Measurements from ENCODE around the gene SLU7.

The SLU7 gene

GRCh38 chr5:160398806-160399205 lies 20.1 kb downstream of the SLU7 start:
- H3K27ac Mint-ChIP-seq, result no peak overlapping the region
- ATAC-seq (no peak), DNase-seq (no peak)
- peaks cover 26% of the 10 kb centered on the region for H3K4me1 Mint-ChIP-seq
- peak overlapping the region; percentile 90 to 93 for H3K4me3 Mint-ChIP-seq
- H3K9me3 Mint-ChIP-seq, result no peaks in the 10 kb centered on the region
- H3K27me3 Mint-ChIP-seq, result no peaks in the 10 kb centered on the region

GRCh38 chr5:160397492-160397891 lies 21.4 kb downstream of the SLU7 start:
- Mint-ChIP-seq H3K4me1 (peaks cover 26% of the 10 kb centered on the region), H3K27me3 (no peaks in the 10 kb centered on the region), H3K27ac (no peak overlapping the region), H3K9me3 (no peaks in the 10 kb centered on the region), H3K4me3 (no peak overlapping the region)
- ATAC-seq (no peak), DNase-seq (no peak)

GRCh38 chr5:160395111-160395510 lies 23.8 kb downstream of the SLU7 start:
- no peaks in the 10 kb centered on the region for H3K27me3 Mint-ChIP-seq
- H3K4me3 Mint-ChIP-seq, result no peak overlapping the region
- no peak overlapping the region for H3K27ac Mint-ChIP-seq
- DNase-seq (no peak), ATAC-seq (no peak)
- H3K9me3 Mint-ChIP-seq, result no peaks in the 10 kb centered on the region
- H3K4me1 Mint-ChIP-seq, result peaks cover 21% of the 10 kb centered on the region

- no peaks in the 10 kb centered on the region for H3K27me3 Mint-ChIP-seq
- H3K27ac Mint-ChIP-seq, result no peak overlapping the region
- no peaks in the 10 kb centered on the region for H3K4me1 Mint-ChIP-seq
- ATAC-seq (no peak), DNase-seq (no peak)
- H3K4me3 Mint-ChIP-seq, result no peak overlapping the region
- peaks cover 15 to 19% of the 10 kb centered on the region in 2 donors for H3K9me3 Mint-ChIP-seq
Measured at GRCh38 chr5:160390787-160391696, 27.8 kb downstream of the SLU7 start.

GRCh38 chr5:160387445-160387844 lies 31.4 kb downstream of the SLU7 start:
- no peak for DNase-seq
- ATAC-seq, result no peak
- Mint-ChIP-seq H3K27me3 (no peaks in the 10 kb centered on the region), H3K4me3 (no peak overlapping the region), H3K9me3 (peaks cover 15 to 19% of the 10 kb centered on the region in 2 donors), H3K4me1 (no peaks in the 10 kb centered on the region), H3K27ac (no peak overlapping the region)

GRCh38 chr5:160385496-160385895 lies 33.4 kb downstream of the SLU7 start:
- ATAC-seq (no peak), DNase-seq (no peak)
- Mint-ChIP-seq H3K27me3 (peaks cover 11% of the 10 kb centered on the region), H3K4me1 (no peaks in the 10 kb centered on the region), H3K9me3 (peaks cover 15 to 19% of the 10 kb centered on the region in 2 donors), H3K27ac (no peak overlapping the region), H3K4me3 (no peak overlapping the region)

- DNase-seq (no peak), ATAC-seq (no peak)
- H3K27me3 Mint-ChIP-seq, result peaks cover 15% of the 10 kb centered on the region
- no peaks in the 10 kb centered on the region for H3K4me1 Mint-ChIP-seq
- H3K27ac Mint-ChIP-seq, result no peak overlapping the region
- H3K9me3 Mint-ChIP-seq, result peaks cover 15 to 19% of the 10 kb centered on the region in 2 donors
- no peak overlapping the region for H3K4me3 Mint-ChIP-seq
Measured at GRCh38 chr5:160384681-160385080, 34.2 kb downstream of the SLU7 start.

- peaks cover 3 to 4% of the 10 kb centered on the region in 2 donors for H3K9me3 Mint-ChIP-seq
- no peak overlapping the region for H3K27ac Mint-ChIP-seq
- DNase-seq, result no peak
- peaks cover 22% of the 10 kb centered on the region for H3K27me3 Mint-ChIP-seq
- H3K4me1 Mint-ChIP-seq, result no peaks in the 10 kb centered on the region
- ATAC-seq, result no peak
- H3K4me3 Mint-ChIP-seq, result no peak overlapping the region
Measured at GRCh38 chr5:160382346-160382745, 36.5 kb downstream of the SLU7 start.

GRCh38 chr5:160380041-160380440 lies 38.8 kb downstream of the SLU7 start:
- H3K27me3 Mint-ChIP-seq, result peaks cover 38% of the 10 kb centered on the region
- no peaks in the 10 kb centered on the region for H3K9me3 Mint-ChIP-seq
- no peak overlapping the region for H3K4me3 Mint-ChIP-seq
- H3K27ac Mint-ChIP-seq, result no peak overlapping the region
- no peaks in the 10 kb centered on the region for H3K4me1 Mint-ChIP-seq
- DNase-seq (no peak), ATAC-seq (no peak)

GRCh38 chr5:160379511-160379910 lies 39.4 kb downstream of the SLU7 start:
- no peak for ATAC-seq
- no peaks in the 10 kb centered on the region for H3K9me3 Mint-ChIP-seq
- no peak for DNase-seq
- no peak overlapping the region for H3K27ac Mint-ChIP-seq
- no peaks in the 10 kb centered on the region for H3K4me1 Mint-ChIP-seq
- peaks cover 43% of the 10 kb centered on the region for H3K27me3 Mint-ChIP-seq
- no peak overlapping the region for H3K4me3 Mint-ChIP-seq

- peaks cover 55% of the 10 kb centered on the region for H3K27me3 Mint-ChIP-seq
- H3K4me3 Mint-ChIP-seq, result no peak overlapping the region
Measured at GRCh38 chr5:160378330-160378729, 40.6 kb downstream of the SLU7 start.

GRCh38 chr5:160377651-160378050 lies 41.2 kb downstream of the SLU7 start:
- H3K4me3 Mint-ChIP-seq, result no peak overlapping the region
- DNase-seq (no peak), ATAC-seq (no peak)
- no peak overlapping the region for H3K27ac Mint-ChIP-seq
- H3K27me3 Mint-ChIP-seq, result peaks cover 61% of the 10 kb centered on the region
- no peaks in the 10 kb centered on the region for H3K9me3 Mint-ChIP-seq
- H3K4me1 Mint-ChIP-seq, result no peaks in the 10 kb centered on the region

More at GRCh38 chr5:160378330-160378729, 40.6 kb downstream of the SLU7 start:
- no peaks in the 10 kb centered on the region for H3K9me3 Mint-ChIP-seq
- DNase-seq, result no peak
- ATAC-seq, result no peak
- H3K4me1 Mint-ChIP-seq, result no peaks in the 10 kb centered on the region
- no peak overlapping the region for H3K27ac Mint-ChIP-seq

GRCh38 chr5:160376416-160376815 lies 42.5 kb downstream of the SLU7 start:
- no peak for DNase-seq
- no peak overlapping the region for H3K4me3 Mint-ChIP-seq
- no peak overlapping the region for H3K27ac Mint-ChIP-seq
- H3K4me1 Mint-ChIP-seq, result no peaks in the 10 kb centered on the region
- no peaks in the 10 kb centered on the region for H3K9me3 Mint-ChIP-seq
- peaks cover 65% of the 10 kb centered on the region for H3K27me3 Mint-ChIP-seq
- ATAC-seq, result no peak

GRCh38 chr5:160375701-160376100 lies 43.2 kb downstream of the SLU7 start:
- DNase-seq, result no peak
- Mint-ChIP-seq H3K9me3 (no peaks in the 10 kb centered on the region), H3K27me3 (peaks cover 70% of the 10 kb centered on the region), H3K4me1 (no peaks in the 10 kb centered on the region), H3K27ac (no peak overlapping the region), H3K4me3 (no peak overlapping the region)
- ATAC-seq, result no peak

- Mint-ChIP-seq H3K4me3 (no peak overlapping the region), H3K27ac (no peak overlapping the region), H3K4me1 (no peaks in the 10 kb centered on the region), H3K27me3 (peaks cover 75% of the 10 kb centered on the region), H3K9me3 (no peaks in the 10 kb centered on the region)
- DNase-seq (no peak), ATAC-seq (no peak)
Measured at GRCh38 chr5:160375166-160375565, 43.7 kb downstream of the SLU7 start.

GRCh38 chr5:160371294-160371693 lies 47.6 kb downstream of the SLU7 start:
- Mint-ChIP-seq H3K4me3 (no peak overlapping the region), H3K9me3 (no peaks in the 10 kb centered on the region), H3K4me1 (peaks cover 7% of the 10 kb centered on the region), H3K27ac (no peak overlapping the region), H3K27me3 (peaks cover 90% of the 10 kb centered on the region)
- DNase-seq, result no peak
- no peak for ATAC-seq

- no peak for ATAC-seq
- H3K9me3 Mint-ChIP-seq, result no peaks in the 10 kb centered on the region
- H3K4me3 Mint-ChIP-seq, result peak overlapping the region; percentile 5 to 35
Measured at GRCh38 chr5:160370713-160371034, 48.2 kb downstream of the SLU7 start.

More at GRCh38 chr5:160370713-160371034, 48.2 kb downstream of the SLU7 start:
- no peak for DNase-seq
- Mint-ChIP-seq H3K27me3 (peaks cover 86% of the 10 kb centered on the region), H3K4me1 (peaks cover 7% of the 10 kb centered on the region), H3K27ac (no peak overlapping the region)
